ENCODE results near the gene ZIC2.

Gene ZIC2

DNA sequence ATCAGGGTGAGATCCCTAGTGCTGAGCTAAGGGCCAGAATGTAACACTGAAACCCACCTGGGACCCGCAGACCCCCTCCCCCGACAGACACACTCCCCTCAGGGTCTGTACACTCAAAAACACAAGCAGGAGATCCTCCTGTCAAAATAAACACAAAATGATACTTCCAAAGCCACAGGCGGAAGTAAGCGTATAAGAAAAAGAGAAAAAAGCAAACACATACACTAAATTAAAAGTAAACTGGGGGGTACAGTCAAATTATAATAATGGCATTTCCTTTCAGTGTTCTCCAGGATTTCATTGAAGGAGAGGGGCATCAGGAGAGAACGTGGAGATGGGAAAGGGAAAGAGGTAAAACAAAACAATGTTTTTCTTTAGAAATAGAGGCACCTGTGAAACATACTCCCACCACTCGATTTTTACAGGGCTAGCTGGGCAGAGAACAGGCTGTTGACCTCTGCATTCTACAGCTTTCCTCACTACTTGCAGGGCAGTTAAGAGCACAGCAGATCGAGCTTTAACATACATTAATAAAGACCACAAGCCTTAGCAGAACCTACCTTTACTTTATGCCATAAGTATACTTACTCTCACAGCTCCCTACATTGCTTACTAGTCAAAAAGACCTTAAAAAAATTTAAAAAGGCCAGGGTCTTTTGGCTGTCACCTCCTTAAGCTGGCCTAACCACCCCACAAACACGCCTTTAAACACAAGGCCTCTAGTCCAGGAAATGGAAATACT lies 15.3 kb upstream of the ZIC2 start:
- H3K27ac ChIP-seq (replicated peaks), result no peak overlapping the region
- peaks cover 75% of the 10 kb centered on the region for H3K27me3 ChIP-seq (ENCODE audit: insufficient read depth, poor library complexity, severe bottlenecking)
- no peak for DNase-seq (ENCODE audit: low read depth in 1 of 2, low spot score in 1 of 2)
- TF ChIP-seq SPI1 (IDR thresholded peaks at IDR 0.05; ENCODE audit: borderline replicate concordance, low read depth) (no peak), POLR2AphosphoS5 (IDR thresholded peaks at IDR 0.05; ENCODE audit: low read depth) (no peak), GABPA (IDR thresholded peaks at IDR 0.05; ENCODE audit: low read depth) (no peak)
- TF ChIP-seq, protein P1, sequence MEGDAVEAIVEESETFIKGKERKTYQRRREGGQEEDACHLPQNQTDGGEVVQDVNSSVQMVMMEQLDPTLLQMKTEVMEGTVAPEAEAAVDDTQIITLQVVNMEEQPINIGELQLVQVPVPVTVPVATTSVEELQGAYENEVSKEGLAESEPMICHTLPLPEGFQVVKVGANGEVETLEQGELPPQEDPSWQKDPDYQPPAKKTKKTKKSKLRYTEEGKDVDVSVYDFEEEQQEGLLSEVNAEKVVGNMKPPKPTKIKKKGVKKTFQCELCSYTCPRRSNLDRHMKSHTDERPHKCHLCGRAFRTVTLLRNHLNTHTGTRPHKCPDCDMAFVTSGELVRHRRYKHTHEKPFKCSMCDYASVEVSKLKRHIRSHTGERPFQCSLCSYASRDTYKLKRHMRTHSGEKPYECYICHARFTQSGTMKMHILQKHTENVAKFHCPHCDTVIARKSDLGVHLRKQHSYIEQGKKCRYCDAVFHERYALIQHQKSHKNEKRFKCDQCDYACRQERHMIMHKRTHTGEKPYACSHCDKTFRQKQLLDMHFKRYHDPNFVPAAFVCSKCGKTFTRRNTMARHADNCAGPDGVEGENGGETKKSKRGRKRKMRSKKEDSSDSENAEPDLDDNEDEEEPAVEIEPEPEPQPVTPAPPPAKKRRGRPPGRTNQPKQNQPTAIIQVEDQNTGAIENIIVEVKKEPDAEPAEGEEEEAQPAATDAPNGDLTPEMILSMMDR (IDR thresholded peaks at IDR 0.05; ENCODE audit: insufficient read depth, low read length), result no peak
- TF ChIP-seq, protein P2, sequence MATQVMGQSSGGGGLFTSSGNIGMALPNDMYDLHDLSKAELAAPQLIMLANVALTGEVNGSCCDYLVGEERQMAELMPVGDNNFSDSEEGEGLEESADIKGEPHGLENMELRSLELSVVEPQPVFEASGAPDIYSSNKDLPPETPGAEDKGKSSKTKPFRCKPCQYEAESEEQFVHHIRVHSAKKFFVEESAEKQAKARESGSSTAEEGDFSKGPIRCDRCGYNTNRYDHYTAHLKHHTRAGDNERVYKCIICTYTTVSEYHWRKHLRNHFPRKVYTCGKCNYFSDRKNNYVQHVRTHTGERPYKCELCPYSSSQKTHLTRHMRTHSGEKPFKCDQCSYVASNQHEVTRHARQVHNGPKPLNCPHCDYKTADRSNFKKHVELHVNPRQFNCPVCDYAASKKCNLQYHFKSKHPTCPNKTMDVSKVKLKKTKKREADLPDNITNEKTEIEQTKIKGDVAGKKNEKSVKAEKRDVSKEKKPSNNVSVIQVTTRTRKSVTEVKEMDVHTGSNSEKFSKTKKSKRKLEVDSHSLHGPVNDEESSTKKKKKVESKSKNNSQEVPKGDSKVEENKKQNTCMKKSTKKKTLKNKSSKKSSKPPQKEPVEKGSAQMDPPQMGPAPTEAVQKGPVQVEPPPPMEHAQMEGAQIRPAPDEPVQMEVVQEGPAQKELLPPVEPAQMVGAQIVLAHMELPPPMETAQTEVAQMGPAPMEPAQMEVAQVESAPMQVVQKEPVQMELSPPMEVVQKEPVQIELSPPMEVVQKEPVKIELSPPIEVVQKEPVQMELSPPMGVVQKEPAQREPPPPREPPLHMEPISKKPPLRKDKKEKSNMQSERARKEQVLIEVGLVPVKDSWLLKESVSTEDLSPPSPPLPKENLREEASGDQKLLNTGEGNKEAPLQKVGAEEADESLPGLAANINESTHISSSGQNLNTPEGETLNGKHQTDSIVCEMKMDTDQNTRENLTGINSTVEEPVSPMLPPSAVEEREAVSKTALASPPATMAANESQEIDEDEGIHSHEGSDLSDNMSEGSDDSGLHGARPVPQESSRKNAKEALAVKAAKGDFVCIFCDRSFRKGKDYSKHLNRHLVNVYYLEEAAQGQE (IDR thresholded peaks at IDR 0.05; ENCODE audit: insufficient replicate concordance, low read depth), result no peak
- H3K4me3 ChIP-seq (replicated peaks; ENCODE audit: insufficient read depth, low read length), result no peak overlapping the region

DNA sequence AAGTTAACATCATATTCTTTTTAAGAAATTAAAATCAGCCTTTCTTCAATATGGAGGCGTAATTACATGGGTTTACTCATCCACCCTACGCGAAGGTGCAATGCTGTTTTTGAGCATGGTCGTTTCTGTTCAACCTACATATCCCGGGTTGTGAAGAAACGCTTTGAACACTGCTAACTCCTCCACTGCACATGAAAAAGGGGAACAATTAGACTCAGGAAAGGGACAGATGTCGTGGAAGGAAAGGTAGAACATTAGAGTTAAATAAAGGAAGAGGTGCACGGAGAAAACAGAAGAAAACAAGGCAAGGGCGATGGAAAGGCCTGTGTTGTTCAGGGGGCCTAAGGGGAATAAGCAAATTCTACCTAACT lies 14.1 kb upstream of the ZIC2 start:
- Histone ChIP-seq H3K4me3 (replicated peaks; ENCODE audit: insufficient read depth, low read length) (no peak overlapping the region), H3K27ac (replicated peaks) (no peak overlapping the region), H3K27me3 (ENCODE audit: insufficient read depth, poor library complexity, severe bottlenecking) (peaks cover 75% of the 10 kb centered on the region)
- no peak for TF ChIP-seq SPI1 (IDR thresholded peaks at IDR 0.05; ENCODE audit: borderline replicate concordance, low read depth)
- TF ChIP-seq POLR2AphosphoS5 (IDR thresholded peaks at IDR 0.05; ENCODE audit: low read depth), result no peak
- TF ChIP-seq, protein P1 (IDR thresholded peaks at IDR 0.05; ENCODE audit: insufficient read depth, low read length), result no peak
- TF ChIP-seq, protein P2 (IDR thresholded peaks at IDR 0.05; ENCODE audit: insufficient replicate concordance, low read depth), result no peak
- no peak for TF ChIP-seq GABPA (IDR thresholded peaks at IDR 0.05; ENCODE audit: low read depth)
- no peak for DNase-seq (ENCODE audit: low read depth in 1 of 2, low spot score in 1 of 2)

DNA sequence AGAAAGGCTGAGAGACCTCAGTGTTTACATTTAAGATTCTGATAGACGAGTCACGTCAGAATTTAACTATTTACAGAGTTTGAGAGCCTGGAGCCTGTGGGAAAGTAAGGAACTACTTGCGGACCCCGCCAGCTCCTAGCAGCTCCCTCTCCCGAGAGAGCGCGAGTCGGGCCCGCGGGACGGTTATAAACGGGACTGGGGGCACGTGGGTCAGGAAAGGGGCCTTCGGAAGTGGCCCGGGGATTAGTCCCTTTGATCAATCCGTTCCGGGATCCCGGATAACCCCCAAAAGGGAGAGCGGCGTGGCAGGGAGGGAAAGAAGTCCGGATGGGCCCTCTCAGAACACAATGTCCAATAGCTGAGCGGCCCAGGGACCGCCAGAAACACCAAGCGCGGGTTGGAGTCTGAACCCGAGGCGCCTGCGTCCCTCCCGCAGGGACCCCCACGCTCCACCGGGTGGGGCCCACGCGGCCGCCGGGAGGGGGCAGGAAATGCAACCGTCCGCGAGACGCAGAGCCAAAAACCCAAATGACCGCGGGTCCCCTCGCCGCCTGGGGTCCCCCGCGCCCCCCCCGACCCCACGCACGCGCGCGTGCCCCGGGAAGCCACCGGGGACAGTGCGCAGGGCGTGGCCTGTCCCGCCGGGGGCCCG lies 13.6 kb upstream of the ZIC2 start:
- H3K27me3 ChIP-seq (ENCODE audit: insufficient read depth, poor library complexity, severe bottlenecking), result peaks cover 77% of the 10 kb centered on the region

More for the DNA sequence above, 13.6 kb upstream of the ZIC2 start:
- Histone ChIP-seq H3K27ac (replicated peaks) (no peak overlapping the region), H3K4me3 (replicated peaks; ENCODE audit: insufficient read depth, low read length) (no peak overlapping the region)
- TF ChIP-seq POLR2AphosphoS5 (IDR thresholded peaks at IDR 0.05; ENCODE audit: low read depth), result no peak
- TF ChIP-seq, protein P1 (IDR thresholded peaks at IDR 0.05; ENCODE audit: insufficient read depth, low read length), result no peak
- no peak for TF ChIP-seq SPI1 (IDR thresholded peaks at IDR 0.05; ENCODE audit: borderline replicate concordance, low read depth)
- no peak for TF ChIP-seq GABPA (IDR thresholded peaks at IDR 0.05; ENCODE audit: low read depth)
- TF ChIP-seq, protein P2 (IDR thresholded peaks at IDR 0.05; ENCODE audit: insufficient replicate concordance, low read depth), result no peak
- no peak for DNase-seq (ENCODE audit: low read depth in 1 of 2, low spot score in 1 of 2)

All from HL-60 (cell line).